ENCODE results near the gene PLIN3. TPM values are rescaled to one million over a fixed set of nuclear protein-coding genes. Genes with fewer than 3 reads are reported as not detected.

PLIN3 gene
- total and polyA plus RNA-seq, 9 of the 15 experiments (the other 6 are each of a cell fraction or from before 2014, with no cell fraction given), result 7.5 to 75.6 (median 43.1) TPM

DNA sequence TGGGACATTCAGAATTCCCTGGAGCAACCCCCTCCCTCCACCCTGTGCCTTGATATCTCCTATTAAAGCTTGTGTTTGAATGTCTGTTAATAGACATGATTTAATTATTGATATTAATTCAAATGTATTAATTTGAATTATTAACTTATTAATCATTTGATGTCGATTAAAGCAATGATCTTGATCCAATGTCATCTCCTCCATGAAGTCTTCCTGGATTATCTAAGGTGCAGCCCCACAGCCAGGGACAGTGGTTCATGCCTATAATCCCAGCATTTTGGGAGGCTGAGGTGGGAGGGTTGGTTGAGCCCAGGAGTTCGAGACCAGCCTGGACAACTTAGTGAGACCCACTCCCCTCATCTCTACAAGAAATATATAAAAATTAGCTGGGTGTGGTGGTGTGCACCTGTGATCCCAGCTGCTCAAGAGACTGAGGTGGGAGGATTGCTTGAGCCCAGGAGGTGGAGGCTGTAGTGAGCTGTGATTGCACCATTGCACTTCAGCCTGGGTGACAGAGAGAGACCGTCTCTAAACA lies 66.3 kb downstream of the PLIN3 start:
- Histone ChIP-seq H3K9me1 (ENCODE audit: control insufficient read depth, insufficient read depth, low read length) (no peaks in the 10 kb centered on the region), H3K9me3 (replicated peaks; ENCODE audit: control insufficient read depth, insufficient read depth, low read depth, low read length) (no peaks in the 10 kb centered on the region), H3K36me3 (ENCODE audit: control insufficient read depth, insufficient read depth, low read length) (peaks cover 8% of the 10 kb centered on the region; the same call in 2 of the 3 replicates), H4K20me1 (replicated peaks; ENCODE audit: control insufficient read depth, insufficient read depth, low read length) (no peaks in the 10 kb centered on the region; the same call in 1 of the 2 replicates), H3K4me3 (no peak overlapping the region), H2AFZ (ENCODE audit: low read depth, low read length) (no peak overlapping the region), H3K4me1 (replicated peaks in 1 of 2; ENCODE audit: control insufficient read depth in 2 of 2, insufficient read depth in 2 of 2, low read length in 2 of 2) (peaks cover 0 to 17% of the 10 kb centered on the region in 2 experiments; a peak in 3 of 5 replicates), H3K4me2 (ENCODE audit: insufficient read depth, low read length) (no peak overlapping the region), H3K79me2 (ENCODE audit: control insufficient read depth, insufficient read depth, low read length) (peaks cover 8% of the 10 kb centered on the region), H3K27me3 (ENCODE audit: control insufficient read depth in 2 of 2, insufficient read depth in 2 of 2, low read length in 2 of 2) (no peaks in the 10 kb centered on the region), H3K27ac (ENCODE audit: extremely low read depth, low read depth, low read length) (no peak overlapping the region), H3K9ac (ENCODE audit: insufficient read depth in 1 of 2, low read depth in 2 of 2, low read length in 2 of 2) (peak overlapping the region in 1 of 2 experiments; percentile 83; a peak in 1 of 4 replicates)
- 48% methylated on average over 3 of the region's 3 CpGs for WGBS (ENCODE audit: insufficient coverage, low coverage, missing lambda C conversion rate)
- no peak for ATAC-seq
- BruUV-seq (replicated peaks), result no TSS peak
- FAIRE-seq, result no peak
- in situ Hi-C loops (cut with MboI), result no loop called here
- intact Hi-C loops (cut with micrococcal nuclease), result no loop called here
- POLR2A ChIA-PET, result interaction anchor here (0.7 to 2.3 kb wide), 3 partner anchors 9 to 10 kb away, joined by 3 to 8 read pairs (median 8); partner anchors contain the start of gene FEM1A
- DNase-seq (ENCODE audit: extremely low read depth in 1 of 4, low spot score in 3 of 4), result no peak
- CTCF ChIA-PET (ENCODE audit: low intra/inter-chr PET ratio), result interaction anchor here (0.6 kb wide), 1 partner anchor 80 kb away, joined by 3 read pairs; no protein-coding TSS in a partner anchor
- TF ChIP-seq ZNF197 (CRISPR knock-in tag; IDR thresholded peaks at IDR 0.05; ENCODE audit: low read depth) (no peak), DACH1 (IDR thresholded peaks at IDR 0.05; ENCODE audit: partially characterized antibody) (peak; percentile 75), RBM17 (IDR thresholded peaks at IDR 0.05; ENCODE audit: borderline replicate concordance, low read depth, low read length) (no peak), ESRRA (IDR thresholded peaks at IDR 0.05; ENCODE audit: borderline replicate concordance, low read depth) (no peak), ZNF589 (CRISPR knock-in tag; IDR thresholded peaks at IDR 0.05; ENCODE audit: low read depth) (no peak), ZFP36 (IDR thresholded peaks at IDR 0.05; ENCODE audit: low read depth, low read length, partially characterized antibody) (peak; percentile 68), ZSCAN29 (IDR thresholded peaks at IDR 0.05) (no peak), ATF1 (CRISPR knock-in tag; IDR thresholded peaks at IDR 0.05) (no peak), ATF1 (tag; IDR thresholded peaks at IDR 0.05) (no peak), ZNF121 (CRISPR knock-in tag; conservative IDR thresholded peaks at IDR 0.05) (peak; percentile 91), FOXA1 (IDR thresholded peaks at IDR 0.05; ENCODE audit: borderline replicate concordance) (no peak), ZBTB8A (IDR thresholded peaks at IDR 0.05; ENCODE audit: partially characterized antibody) (no peak), ZBTB17 (CRISPR knock-in tag; IDR thresholded peaks at IDR 0.05) (no peak), ZEB2 (IDR thresholded peaks at IDR 0.05) (no peak), BRF1 (IDR thresholded peaks at IDR 0.05; ENCODE audit: borderline replicate concordance, extremely low read depth, insufficient read length) (no peak)
- TF ChIP-seq, protein P1, sequence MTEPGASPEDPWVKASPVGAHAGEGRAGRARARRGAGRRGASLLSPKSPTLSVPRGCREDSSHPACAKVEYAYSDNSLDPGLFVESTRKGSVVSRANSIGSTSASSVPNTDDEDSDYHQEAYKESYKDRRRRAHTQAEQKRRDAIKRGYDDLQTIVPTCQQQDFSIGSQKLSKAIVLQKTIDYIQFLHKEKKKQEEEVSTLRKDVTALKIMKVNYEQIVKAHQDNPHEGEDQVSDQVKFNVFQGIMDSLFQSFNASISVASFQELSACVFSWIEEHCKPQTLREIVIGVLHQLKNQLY (CRISPR knock-in tag; conservative IDR thresholded peaks at IDR 0.05), result no peak
- TF ChIP-seq, protein P2, sequence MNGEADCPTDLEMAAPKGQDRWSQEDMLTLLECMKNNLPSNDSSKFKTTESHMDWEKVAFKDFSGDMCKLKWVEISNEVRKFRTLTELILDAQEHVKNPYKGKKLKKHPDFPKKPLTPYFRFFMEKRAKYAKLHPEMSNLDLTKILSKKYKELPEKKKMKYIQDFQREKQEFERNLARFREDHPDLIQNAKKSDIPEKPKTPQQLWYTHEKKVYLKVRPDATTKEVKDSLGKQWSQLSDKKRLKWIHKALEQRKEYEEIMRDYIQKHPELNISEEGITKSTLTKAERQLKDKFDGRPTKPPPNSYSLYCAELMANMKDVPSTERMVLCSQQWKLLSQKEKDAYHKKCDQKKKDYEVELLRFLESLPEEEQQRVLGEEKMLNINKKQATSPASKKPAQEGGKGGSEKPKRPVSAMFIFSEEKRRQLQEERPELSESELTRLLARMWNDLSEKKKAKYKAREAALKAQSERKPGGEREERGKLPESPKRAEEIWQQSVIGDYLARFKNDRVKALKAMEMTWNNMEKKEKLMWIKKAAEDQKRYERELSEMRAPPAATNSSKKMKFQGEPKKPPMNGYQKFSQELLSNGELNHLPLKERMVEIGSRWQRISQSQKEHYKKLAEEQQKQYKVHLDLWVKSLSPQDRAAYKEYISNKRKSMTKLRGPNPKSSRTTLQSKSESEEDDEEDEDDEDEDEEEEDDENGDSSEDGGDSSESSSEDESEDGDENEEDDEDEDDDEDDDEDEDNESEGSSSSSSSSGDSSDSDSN (IDR thresholded peaks at IDR 0.05; ENCODE audit: borderline replicate concordance in 1 of 2, low read depth in 2 of 2, low read length in 2 of 2), result no peak

All from K562 (cell line).